ENCODE results near the gene INS. TPM values are rescaled to one million over a fixed set of nuclear protein-coding genes. Genes with fewer than 3 reads are reported as not detected.
A peak's percentile ranks its signal among the peaks of the same experiment; 100 is the strongest.

The INS gene
- total RNA-seq, 1 donor from 2014 or later, result not detected

- DNase-seq (ENCODE audit: low read depth in 2 of 2), result no peak
These were observed 4.6 kb upstream of the INS start for GRCh38 chr11:2165571-2165970.

DNA sequence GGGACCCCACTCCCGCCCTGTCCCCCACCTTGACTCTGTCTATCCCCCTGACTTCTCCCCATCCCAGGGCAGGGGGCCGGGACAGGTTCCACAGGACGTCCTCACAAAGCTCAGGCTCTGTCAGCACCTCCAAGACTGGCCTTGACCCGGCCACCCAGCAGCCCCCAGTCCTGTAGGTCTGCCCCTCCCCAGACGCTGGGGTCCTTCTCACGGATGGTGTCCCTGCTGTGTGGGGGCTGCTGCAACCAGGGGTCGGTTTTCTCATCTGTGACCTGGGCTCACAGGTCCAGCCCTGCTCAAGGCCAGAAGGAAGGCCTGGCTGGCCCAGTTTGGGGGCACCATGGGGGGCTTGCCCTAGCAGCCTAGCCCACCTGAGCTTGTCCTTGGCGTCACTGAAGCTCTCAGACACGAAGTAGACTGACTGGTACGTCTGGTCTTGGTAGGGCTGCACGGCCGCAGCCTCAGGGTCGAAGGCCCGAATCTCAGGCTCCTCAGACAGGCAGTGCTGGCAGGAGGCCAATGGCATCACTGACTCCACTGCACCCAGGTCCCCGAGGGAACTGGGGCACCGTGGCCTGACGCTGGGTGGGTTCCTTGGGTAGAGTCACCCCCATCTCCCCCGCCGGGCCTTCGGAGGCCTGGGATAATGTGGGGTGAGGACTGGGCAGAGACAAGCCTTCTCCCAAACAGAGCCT, 4.0 kb upstream of the INS start:
- no peak for DNase-seq (ENCODE audit: low read depth in 2 of 2)

DNA sequence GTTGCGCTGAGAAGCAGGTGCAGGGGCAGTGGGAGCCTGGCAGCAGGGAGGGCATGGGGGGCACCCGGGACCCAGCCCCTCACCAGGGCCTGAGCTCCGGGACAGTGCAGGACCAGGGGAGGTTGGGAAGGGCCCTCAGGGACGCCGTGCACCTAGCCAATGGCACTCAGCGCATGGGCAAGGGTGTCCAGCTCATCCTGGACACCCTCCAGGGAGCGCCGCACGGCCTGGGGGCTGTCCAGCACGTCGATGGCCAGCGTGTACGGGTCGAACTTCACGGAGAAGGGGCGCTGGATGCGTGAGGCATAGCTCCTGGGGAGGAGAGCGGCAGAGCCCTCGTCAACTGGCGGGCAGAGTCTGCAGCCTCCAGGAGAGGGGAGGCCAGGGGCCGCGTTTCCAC, 3.1 kb upstream of the INS start:
- no peak for DNase-seq (ENCODE audit: low read depth in 2 of 2)

DNA sequence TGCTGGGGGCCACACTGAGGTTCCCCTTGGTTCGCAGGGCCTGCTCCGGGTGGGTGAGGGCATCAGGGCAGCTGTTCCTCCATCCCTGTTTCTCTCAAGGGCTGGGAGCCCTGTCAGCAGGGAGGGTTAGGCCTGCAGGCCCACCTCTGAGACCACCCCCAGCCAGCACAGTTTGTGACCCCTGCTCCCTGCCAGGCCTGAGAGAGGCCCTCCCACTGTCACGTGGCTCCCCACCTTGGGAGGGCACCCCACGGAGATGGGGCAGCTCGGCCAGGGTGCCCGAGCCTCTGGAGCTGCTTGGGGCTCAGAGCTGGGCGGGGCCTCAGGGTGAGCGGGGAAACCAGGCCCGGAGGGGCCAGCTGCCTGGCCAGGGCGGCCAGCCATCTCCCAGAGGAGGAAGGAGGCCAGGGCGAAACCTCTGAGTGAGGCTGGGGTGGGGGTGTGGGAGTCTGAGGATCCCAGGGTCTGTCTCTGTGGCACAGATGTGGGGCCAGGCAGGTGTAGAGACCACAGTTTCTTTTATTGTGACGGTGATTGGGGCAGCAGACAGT, 2.5 kb upstream of the INS start:
- no peak for DNase-seq (ENCODE audit: low read depth in 2 of 2)

- no peak for DNase-seq (ENCODE audit: low read depth in 2 of 2)
These were observed 1.2 kb downstream of the INS start for GRCh38 chr11:2159536-2160413.

DNA sequence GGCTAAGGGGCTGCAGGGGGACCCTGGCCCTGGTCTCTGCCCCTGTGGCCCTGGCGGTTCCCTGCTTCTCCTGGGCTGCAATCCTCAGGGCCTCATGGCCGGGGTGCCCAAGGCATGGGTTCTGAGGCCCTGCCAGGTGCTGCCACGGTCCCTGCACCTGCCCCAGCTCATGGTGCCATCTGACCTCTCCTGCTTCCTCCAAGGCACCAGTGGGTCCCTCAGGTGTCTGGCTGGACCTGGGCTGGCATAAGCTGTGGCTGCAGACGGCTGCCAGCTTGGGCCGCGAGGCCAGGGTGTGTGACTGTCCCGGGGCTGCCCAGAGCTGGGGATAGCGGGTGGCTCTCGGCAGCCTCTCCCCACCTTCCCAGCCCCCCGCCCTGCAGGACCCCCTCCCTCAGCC, 2.0 kb downstream of the INS start:
- no peak for DNase-seq (ENCODE audit: low read depth in 2 of 2)

DNA sequence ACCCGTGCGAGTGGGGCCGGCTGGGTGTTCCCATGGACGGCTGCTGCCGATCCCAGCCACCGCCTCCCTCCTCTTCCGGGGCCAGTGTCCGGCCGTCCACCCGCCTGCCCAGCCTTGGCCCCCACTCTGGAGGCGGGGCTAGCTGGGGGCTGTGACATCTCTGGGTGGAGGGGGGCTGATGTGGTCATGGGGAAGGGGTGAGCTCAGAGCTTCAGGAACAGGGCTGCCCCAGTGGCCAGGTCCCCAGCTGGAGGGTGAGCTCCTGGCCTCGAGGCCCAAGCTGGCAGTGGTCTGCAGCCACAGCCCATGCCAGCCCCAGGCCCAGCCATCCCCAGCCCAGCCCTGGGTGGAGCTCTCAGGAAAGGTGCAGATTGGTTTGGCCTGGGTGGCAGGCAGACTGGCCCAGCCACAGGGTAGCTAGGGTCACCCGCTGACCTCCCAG, 2.7 kb downstream of the INS start:
- no peak for DNase-seq (ENCODE audit: low read depth in 2 of 2)

GRCh38 chr11:2157294-2158040, 3.5 kb downstream of the INS start:
- DNase-seq (ENCODE audit: low read depth in 2 of 2), result no peak

- peak; percentile 34 to 58 for DNase-seq (ENCODE audit: low read depth in 2 of 2)
These were observed 4.4 kb downstream of the INS start for GRCh38 chr11:2156416-2157182.

DNA sequence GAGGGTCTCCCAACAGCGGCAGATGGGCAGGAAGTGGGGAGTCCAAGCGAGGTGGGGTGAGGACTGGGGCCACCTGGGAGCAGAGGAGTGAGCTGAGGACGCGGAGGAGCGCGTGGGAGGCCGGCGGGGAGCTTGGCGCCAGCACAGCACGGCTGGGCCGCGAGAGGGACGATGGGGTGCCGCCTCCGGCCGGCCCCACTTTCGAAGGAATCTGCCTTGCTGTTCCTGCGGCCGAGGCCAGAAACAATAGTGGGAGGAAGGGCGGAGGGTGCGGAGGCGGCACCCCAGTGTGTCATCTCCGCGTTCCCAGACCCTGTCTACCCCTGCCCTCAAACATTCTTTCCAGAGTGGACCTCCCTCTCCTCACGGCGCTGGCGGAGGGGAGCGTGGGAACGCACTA, 5.5 kb downstream of the INS start:
- DNase-seq (ENCODE audit: low read depth in 2 of 2), result no peak

GRCh38 chr11:2154889-2155288, 6.1 kb downstream of the INS start:
- DNase-seq (ENCODE audit: low read depth in 2 of 2), result no peak

GRCh38 chr11:2154195-2154585, 6.8 kb downstream of the INS start:
- DNase-seq (ENCODE audit: low read depth in 2 of 2), result no peak

DNA sequence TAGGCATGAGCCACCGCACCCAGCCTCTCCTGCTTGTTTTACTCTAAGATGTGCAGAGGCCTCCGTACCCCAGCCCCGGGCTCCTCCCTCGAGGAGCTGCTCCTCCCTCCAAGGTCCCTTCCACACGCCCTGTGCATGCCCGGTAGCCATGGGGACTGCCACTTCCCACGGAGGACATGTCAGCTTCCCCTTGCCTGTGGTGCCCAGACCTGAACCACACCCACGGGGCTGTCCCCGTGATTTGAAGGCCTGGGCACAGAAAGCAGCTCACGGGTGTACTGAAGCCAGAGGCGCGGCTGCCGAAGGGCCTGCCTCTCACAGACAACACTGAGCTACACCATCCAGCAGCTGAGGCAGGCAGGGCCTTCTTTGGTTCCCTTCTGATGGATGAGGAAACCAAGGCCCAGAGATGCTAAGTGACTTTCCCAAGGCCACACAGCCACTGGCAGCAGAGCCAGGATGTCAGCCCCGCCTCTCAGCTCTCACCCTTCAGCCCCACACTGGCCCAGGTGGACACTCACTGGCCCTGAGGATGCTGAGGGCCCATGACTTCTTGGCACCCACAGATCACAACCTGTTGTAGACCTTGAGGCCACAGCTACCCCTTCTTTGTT, 7.3 kb downstream of the INS start:
- no peak for DNase-seq (ENCODE audit: low read depth in 2 of 2)

DNA sequence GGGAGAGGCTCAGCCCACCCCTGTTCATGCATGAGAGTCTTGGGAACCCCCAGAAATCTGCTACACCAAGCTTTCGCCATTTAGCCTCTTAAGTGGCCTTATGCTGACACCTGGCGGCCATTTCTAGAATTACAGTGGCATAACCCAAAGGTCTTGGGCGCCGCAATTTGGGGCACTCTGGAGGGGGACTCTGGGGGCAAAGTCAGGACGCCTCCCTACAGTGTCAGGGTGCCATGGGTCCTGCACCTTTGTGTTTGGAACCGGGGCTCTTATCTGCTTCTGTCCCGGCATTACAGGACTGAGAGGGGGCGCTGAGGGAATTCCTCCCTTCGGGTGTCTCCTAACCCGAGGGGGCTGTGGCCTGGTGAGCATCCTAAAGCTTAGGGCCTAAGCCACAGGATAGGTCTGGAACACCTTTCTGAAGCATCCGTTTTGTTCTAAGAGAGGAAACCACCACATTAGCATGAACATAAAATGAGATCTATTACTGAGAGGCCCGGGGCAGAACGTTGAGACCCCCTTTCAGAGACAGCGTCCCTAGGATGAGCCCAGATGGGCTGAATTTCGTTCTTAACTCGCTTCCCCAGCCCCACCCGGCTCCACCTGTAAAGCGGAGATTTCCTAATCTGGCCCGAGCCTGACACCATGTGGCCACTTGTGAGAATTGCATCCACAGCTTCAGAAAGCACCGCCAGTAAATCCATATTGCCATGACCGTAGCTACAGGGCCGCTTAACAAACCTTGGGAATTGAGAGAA, 9.3 kb downstream of the INS start:
- peak; percentile 58 to 72 for DNase-seq (ENCODE audit: low read depth in 2 of 2)

DNA sequence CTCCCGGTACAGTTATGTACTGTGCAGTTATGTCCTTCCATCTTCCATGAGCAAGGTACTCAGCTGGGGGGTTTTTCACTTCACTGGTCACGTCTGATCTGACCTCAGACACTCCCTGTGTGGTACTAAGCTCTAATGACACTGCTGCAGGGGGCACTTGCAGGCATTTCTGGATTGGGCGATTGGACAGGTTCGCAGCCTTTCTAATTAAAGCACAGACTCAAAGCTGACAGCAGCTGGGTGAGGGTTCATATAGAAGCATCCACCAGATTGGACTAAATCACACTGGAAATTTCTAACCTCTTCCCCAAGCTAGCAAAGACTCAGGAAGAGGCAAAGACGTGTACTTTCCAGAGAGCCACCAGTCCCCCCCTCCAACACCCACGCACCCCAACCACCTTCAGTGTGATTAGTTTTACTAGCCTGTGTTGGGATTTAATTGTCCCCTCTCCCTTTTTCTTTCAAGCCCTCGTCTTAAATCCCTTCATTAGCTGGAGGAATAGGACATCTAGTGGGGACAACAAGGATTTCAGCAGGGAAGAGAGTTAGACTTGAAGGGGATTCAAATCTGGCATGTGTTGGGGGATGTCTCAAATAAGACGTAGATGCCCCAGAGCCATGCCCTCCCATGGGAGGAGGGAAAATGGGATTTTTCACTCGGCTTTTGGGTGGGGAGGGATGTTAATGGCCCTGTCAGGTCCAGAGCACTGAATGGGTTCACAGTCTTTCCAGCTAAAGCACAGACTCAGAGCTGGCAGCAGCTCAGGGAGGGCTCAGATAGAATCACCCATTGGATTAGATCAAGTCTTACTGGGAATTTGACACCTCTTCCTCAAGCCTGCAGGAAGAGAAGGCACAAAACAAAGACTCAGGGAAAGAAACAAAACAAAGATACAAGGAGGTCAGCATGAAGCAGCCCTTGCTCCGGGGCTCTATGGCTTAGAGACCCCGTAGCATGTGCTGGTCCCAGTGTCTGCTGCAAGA, 10.9 kb downstream of the INS start:
- peak; percentile 37 to 66 for DNase-seq (ENCODE audit: low read depth in 2 of 2)

- no peak for DNase-seq (ENCODE audit: low read depth in 2 of 2)
These were observed 11.5 kb downstream of the INS start for GRCh38 chr11:2149460-2149859.

DNA sequence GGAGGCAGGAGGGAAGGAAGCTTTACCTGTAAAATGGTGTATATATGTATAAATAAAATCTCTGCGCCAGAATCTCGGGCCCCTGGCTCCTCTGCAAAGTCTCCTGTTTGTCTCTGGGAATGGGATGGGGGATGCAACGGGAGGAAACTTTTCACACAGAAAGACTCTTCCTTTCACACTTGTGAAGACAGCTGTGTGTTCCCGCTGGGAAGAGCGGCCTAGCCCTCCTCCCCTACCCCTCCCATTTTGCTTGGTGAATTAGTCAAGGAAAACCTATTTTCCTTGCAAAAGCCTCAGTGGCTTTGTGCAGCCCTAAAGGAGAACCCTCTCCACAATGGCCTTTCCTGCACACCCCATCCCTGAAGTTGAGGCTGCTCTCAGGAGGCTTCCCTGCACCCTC, 12.4 kb downstream of the INS start:
- DNase-seq (ENCODE audit: low read depth in 2 of 2), result no peak

GRCh38 chr11:2147391-2147790, 13.6 kb downstream of the INS start:
- DNase-seq (ENCODE audit: low read depth in 2 of 2), result no peak

DNA sequence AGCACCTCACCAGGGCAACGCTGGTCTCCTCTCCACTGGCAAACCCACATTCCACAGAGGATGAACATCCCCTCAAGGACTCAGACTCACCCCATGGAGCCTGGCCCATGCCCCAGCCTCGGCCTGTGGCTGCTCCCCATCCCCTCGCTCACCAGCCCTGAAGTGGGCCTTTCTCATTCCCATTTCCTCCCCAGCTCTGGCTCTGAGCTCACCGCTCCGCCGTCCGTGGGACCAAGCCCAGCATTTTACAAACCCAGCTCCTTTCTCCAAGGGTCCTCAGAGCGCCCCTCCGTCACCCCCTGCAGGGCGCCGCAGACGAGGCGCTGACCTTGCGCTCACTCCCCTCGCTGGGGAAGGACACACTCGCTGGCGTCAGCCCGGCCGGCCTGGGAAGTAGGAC, 15.0 kb downstream of the INS start:
- DNase-seq (ENCODE audit: low read depth in 2 of 2), result no peak
